ENCODE data around the gene ATAD2B.

GRCh38 chr2:23745068-23745725, 181.7 kb downstream of the ATAD2B start:
- TF ChIP-seq TAF1 (IDR thresholded peaks at IDR 0.05; ENCODE audit: borderline replicate concordance, low read depth, low read length) (no peak), POLR2A (IDR thresholded peaks at IDR 0.05; ENCODE audit: low read depth, low read length) (no peak)

Data from GM12892 (cell line).